HG03457 (cell line): ENCODE results near the gene TEX19.
"Not testable (repeated sequence)": the region's sequence is repeated elsewhere in the genome, so short reads cannot be mapped to it uniquely, and the experiment has no call there.

ENCODE experiments used
- ATAC-seq: cut with Tn5 transposase; IDR thresholded peaks from one replicate; pipeline ENCODE4 v1.9.1; 2021; ENCODE audit warnings: moderate number of reproducible peaks; ENCODE audit not compliant: unreplicated experiment

TEX19 gene

DNA sequence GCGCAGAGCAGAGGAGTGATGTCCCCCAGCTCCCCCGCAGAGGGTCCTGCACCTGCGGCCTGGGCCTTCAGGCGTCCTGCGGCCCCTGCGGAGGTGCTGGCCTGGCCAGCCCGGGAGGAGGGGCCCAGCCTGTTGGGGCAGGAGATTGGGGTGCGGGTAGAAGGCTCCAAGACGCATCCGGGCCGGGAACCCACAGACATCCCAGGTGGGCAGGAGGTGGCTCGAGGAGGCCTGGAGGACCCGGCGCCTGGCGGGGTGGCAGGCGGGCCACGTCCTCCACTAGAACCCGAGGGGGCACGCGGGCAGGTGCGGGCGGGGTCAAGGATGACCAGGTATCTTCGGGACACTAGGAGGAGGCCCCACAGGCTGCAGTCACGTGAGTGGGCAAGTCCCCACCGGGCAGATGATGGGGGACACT is 24.8 kb upstream of the TEX19 start:
- no peak for ATAC-seq

DNA sequence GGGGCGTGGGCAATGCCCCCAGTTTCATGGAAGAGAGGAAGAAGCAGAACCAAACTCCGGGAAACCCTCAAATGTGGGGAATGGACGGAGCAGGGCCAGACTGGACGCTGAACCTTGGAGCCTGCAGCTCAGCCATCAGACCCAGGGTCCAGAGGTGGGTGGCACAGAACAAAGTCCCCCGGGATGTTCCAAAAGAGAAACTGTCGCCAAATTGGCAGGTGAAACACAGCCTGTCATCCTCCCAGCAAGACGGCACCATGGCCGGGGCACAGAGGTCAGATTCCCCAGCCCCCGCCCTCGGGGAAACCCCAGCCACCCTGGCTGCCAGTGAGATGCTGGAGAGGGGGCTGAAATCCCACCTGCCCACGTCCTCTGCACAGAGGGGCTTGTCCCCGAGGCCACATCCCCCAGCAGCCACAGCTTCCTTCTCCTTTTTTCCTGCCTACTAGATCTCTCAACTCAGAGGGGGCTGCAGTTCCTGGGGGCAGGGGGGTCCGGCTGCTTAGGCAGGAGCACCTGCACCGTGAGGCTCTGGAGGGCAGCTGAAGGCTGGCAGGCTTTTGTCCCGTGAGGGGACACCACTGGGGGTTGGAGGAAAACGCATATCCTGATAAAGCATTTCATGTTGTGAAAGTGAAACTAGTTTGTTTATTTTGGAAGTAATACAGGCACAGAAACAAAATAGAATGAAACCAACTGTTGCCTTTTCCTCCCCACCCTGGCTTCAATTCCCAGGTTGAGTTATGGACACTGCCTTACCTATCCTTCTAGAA is 24.2 kb upstream of the TEX19 start:
- no peak for ATAC-seq

DNA sequence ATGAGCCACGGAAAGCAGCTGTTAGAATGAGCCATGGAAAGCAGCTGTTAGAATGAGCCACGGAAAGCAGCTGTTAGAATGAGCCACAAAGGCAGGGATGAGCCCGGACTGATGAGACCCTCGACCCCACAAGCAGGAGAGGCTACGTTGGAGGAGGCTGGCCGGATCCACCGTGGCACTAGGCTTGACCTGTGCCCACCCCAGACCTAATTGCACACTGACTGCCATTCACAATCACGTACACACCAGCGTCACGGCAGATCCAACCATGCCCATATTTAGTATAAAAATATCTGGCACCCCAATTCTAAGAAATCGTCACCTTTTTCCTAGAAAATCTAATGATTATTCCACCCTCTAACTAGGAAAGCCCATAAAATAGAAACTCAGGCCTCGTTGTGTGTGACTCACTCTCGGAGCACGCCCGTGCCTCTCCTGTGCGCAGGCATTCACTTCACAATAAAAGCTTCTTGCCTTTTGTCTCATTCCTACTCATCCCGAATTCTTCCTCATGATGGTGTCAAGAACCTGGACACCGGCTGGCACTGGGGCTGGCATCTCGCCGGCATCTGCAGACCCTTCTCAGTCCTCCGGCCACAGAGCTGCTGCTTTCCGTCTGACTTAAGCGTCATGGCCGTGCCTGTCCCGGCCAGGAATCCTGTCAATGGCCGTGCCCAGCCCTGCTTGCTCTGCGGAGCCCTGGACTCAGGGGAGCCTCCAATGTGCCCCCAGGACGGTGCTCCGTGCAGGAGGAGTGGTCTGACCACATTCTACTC is 20.0 kb upstream of the TEX19 start:
- no peak for ATAC-seq

DNA sequence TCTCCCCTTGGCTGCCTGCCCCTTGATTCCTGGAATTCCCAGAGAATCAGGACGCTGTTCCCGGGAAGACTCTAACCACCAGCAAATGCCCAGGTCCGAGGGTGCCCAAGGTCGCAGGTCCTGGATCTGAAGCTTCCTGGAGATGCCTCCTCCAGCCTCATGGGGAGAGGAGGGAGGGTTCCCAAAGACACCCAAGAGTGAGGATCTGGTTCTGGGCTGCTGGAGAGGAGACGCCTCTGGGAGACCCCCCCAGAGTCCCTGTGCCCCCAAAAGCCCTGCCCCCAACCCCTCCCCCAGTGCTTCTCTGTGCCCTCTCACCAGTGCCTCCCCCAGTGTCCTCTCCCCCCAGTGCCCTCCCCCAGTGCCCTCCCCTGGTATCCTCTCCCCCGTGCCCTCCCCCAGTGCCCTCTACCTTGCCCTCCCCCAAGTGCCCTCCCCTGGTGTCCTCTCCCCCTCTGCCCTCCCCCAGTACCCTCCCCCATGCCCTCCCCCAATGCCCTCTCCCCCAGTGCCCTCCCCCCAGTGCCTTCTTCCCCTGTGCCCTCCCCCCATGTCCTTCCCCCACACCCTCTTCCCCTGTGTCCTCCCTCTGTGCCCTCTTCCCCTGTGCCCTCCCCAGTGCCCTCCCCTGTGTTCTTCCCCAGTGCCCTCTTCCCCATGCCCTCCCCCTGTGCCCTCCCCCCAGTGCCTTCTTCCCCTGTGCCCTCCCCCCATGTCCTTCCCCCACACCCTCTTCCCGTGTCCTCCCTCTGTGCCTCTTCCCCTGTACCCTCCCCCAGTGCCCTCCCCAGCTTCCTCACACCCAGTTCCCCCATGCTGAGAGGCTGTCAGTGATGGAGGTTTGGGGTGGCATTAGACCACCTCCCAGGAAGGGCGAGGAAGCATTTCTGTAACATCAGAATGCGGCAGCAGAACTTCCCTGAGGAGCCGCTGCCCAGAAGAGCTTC is 19.1 kb upstream of the TEX19 start:
- no peak for ATAC-seq

DNA sequence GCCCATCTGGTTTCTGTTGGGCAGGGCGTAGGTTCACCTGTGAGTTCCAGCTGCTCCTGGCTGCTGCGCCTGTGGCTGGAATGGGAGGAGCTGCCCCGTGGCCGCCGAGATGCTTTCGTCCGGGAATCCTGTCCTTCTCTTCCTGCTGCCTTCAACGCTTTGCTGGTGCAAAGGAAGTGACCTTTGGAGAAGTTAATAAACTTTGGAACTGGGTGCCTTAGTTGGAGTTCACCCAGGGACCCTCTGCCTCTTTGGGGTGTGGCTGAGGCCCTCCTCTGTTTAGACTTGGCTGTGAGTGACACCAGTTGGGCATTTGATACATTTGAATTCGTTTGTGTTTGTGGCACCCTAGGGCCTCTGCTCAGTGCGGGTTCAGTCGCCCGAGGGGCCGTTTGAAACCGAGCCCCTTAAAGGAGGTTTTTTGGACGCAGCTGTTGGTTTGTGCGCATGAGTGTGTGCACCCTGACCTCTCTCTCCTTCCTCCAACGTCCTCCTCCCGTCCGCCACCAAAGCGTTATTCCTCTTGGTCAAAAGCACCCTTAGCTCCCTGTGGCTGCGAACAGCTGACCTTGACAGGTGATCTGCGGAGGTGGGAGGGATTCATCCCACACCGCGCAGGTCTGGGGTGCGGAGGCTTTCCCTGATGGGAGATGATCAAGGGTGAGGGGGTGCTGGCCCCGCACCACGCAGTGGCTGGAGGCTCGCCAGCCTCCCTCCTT is 16.5 kb upstream of the TEX19 start:
- no peak for ATAC-seq

DNA sequence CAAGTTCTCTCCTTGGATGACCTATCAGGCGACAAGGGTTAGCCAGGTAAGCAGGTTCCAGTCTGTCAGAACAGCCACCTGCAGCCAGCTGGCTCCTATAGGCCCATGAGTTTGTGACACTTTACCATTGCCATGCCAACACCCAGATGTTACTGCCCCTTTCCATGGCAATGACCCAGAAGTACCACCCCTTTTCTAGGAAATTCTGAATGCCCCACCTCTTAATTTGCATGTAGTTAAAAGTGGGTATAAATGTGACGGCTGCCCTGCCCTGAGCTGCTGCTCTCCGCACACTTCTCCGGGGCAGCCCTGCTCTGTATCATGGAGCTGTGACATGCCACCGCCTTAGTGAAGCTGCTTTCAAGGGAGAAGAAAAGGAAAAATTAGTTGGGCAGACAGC is 15.5 kb upstream of the TEX19 start:
- no peak for ATAC-seq

DNA sequence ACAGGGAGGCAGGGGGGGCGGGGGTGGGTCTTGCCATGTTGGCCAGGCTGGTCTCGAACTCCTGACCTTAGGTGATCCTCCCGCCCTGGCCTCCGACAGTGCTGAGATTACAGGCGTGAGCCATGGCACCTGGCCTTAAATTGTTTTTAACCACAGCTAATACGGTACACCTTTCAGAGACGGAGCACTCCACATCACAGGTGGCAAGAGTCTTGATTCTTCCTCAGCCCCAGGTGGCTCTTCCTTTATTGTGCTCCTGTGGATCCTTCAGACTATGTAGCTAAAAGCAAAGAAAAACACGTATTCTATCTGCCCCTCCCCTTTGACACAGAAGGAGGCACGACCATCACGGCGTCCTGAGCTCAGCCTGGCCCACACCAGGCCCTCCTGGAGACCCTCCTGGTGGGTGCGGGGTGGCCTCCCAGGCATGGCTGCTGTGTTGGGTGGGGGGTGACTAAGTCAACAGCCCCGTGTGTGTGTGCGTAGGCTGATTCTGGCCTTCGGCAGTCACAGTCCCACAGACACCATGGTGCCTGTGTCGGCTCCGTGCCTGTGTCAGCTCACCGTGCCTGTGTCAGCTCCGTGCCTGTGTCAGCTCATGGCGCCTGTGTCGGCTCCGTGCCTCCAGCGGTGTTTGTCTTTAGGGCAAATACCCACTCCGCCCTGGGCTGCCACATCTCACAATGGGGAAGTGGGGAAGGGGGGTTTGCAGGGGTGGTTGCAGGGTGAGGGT is 14.7 kb upstream of the TEX19 start:
- no peak for ATAC-seq

DNA sequence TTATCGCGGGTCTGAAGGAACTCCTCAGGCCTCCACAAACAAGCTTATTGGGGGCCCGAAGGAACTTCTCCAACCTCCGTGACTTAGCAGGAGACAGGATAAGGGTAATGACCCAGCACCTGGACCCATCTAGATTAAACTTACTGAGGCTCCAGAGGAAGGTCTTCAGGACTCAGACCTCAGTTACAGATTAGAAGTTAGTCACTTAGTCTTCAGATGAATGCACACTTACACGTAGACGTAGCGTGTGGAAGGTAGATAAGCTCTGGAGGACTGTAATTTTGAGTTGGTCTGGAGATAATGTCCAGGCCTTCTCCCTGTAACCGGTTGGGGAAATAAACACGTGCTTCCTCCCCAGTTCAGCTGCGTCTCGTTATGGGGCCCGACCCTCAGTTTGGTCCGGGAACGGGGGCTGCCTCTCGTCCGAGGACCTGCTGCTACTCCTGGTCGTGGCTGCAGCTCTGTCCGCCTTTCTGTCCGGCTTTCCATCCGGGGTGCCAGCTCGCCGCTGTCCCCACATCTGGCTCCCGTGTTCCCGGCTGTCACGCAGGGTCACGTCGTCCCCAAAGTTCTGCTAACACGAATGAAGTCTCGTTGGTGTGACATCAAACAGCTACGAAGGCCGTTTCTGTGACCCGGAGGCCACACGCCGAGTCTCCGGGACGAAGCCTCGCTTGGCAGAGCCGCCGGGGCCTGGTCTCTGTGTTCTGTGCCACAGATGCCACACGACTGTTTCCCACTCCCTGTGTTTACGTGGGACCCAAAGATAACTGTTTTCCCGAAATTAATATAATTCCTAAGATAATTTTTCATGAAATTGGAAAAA is 13.7 kb upstream of the TEX19 start:
- no peak for ATAC-seq

DNA sequence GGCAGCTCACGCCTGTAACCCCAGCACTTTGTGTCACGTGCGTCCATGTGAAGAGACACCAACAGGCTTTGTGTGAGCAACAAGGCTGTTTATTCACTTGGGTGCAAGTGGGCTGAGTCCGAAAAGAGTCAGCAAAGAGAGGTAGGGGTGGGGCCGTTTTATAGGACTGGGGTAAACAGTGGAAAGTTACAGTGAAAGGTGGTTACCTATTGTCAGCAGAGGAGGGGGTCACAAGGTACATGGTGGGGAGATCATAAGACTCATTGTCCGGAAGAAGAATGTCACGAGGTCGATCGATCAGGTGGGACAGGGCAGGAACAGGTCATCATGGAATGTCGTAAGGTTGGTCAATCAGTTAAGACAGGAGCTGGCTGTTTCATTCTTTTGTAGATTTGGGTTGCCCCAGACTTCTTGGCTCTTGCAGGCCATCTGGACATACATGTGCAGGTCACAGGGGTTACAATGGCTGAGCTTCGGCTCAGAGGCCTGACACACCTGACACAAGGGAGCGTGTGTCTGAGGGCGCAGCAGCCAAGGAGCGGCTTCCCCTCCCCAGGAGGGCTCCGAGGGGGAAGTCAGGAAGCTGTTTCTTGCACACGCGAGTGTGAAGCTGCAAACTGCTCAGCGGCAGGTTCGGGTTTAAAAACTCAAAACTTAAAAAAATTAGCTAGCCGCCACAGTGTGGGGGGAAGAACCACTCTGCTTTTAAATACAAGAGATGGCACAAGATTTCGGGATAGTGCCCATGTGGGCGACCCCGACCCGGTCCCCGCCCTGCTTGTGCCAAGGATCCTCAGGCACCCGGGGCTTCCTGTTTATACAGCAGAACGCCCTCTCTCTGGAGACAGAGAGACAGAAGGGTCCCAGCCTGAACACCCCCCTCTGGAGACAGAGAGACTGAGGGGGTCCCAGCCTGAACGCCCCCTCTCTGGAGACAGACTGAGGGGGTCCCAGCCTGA is 12.4 kb upstream of the TEX19 start:
- no peak for ATAC-seq

DNA sequence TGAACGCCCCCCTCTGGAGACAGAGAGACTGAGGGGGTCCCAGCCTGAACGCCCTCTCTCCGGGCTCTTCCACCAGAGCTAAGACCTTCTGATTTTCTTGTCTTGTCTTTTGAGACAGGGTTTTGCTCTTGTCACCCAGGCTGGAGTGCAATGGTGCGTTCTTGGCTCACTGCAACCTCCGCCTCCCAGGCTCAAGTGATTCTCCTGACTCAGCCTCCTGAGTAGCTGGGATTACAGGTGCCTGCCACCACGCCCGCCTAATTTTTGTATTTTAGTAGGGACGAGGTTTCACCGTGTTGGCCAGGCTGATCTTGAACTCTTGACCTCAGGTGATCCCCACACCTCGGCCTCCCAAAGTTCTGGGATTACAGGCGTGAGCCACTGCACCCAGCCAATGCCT is 11.1 kb upstream of the TEX19 start:
- not testable (repeated sequence) for ATAC-seq

DNA sequence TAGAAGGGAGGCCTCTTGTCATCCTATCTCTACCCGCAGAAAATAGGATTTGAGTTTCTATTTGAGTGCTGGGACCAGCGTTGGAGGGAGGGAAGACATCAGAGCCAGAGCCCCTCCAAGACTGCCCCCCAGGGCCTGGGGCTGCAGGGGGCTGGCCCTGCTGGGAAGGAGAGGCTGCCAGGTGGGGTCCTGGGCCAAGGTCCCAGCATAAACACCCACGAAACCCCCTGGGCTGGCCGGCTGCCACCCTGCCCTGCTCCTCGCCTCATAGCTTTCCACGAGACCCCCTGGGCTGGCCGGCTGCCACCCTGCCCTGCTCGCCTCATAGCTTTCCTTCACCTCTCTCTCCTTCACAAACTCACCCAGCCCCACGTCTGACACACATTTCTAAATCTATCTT is 10.6 kb upstream of the TEX19 start:
- no peak for ATAC-seq

DNA sequence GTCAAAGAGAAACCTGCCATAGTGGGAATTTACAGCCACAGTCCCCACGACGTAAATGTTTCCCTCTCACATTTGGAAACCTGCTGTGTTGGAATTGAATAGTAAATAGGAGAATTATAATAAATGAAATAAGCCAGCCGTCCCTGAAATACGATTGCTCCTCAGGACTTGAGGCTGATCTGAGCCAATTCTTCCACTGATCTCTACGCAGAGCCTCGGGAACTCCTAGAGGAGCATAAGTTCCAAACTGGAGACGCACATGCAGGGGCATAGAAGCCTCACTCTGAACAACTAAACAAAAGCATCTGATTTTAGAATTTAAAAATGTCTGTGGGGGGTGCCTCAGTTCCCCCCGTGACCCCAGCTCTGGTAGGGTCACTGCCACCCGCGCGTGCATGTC is 10.2 kb upstream of the TEX19 start:
- ATAC-seq, result no peak

DNA sequence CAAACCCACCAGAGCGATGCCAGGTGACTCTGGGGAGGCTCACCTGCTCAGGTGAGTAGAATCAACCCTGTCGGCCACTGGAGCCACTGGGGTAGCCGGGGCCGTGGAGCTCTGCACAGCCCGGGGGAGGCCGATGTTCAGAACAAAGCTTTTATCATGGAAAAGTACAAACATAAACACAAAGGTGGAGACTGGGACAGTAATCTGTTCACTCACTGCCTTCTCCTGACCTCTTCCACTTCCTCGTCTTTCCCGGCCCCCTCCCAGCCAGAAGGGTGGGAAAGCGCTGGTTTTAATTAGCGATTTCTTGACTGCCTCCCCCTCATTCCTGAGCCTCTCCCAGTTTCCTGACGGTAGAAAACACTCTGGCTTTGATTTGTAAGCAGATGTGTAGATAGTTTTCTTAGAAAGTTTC is 9.8 kb upstream of the TEX19 start:
- ATAC-seq, result no peak

DNA sequence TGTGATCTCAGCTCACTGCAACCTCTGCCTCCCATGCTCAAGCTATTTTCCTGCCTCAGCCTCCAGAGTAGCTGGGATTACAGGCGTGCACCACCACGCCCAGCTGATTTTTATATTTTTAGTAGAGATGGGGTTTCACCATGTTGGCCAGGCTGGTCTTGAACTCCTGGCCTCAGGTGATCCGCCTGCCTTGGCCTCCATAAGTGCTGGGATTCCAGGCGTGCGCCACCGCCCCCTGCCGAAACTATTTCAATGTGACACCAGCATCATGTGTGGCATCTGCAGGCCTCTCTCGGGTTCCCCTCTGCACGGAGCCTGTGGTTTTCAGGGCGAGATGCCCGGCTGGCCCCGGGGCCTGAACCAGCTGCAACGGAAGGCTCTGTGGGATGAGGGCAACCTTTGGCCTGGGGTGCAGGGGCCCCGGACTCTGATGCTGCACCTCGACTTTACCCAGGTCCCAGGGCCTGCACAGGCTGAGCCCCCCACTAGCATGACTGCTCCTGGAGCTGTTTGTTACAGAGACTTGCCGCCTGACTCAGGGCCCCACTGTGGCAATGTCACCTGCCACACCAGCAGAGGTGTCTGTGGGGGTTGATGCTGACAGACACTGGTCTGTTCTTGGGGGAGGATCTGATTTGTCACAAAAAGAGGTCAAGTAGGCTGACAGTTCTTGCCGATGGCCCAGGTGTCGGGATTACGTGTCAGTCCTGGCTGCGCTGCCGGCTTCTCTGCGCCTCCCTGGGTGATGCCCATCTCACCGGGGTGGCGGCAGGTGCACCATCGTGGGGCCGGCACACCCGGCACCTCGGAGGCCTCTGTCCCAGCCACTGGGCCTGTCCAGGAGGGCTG is 8.6 kb upstream of the TEX19 start:
- ATAC-seq, result no peak

DNA sequence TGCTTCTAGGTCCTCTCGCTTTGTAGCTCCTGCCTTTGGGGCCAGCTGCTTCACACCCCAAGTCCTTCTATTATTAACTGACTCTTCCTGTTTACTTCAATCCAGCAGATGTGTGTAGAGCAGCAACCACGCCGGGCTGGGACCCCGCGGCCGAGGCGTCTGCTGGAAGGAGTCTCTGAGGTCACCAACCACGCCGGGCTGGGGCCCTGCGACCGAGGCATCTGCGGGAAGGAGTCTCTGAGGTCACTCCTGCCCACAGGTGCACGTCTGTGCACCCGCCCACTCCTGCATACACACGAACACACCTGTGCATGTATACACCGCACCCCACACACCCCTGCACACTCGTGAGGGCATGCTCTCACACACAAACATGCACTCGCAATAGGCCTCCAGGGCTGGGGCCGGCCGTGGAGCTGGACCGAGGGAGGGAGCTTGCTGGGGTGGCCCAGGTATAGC is 7.8 kb upstream of the TEX19 start:
- no peak for ATAC-seq

DNA sequence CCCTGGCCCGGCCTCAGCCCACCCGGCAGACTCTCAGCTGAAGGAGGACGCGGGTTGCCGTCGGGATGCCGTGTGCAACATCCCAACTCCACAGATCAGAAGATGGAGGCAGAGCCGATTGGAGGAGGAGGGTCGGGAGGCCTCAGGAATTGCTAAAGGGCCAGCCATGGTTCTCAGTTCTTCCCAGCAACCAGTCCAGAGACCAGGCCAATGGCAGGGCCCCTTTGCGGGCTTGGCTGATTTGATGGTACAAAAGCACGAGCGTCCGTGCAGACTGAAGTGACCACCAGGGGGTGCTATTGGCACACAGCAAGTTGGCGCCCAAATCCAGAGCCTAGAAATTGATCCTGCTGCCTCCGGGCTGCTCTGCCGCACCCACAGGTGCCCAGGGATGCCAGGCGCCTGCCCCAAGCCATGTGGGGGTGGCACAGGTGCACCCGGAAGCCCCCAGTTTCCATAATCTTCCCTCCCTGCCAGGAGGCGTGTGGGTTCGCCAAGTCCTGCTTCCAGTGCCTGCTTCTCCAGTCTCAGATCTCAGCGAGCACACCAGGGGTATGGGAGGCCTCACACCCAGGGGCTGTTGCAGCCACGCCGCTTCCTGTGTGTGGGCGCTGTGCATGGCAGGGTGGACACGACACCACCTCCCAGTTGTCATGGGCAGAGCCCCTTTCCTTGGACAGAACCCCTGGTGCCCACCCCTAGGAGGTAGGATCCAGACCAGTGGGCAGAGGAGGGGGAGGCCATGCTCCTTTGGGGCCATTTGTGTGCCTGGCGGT is 7.1 kb upstream of the TEX19 start:
- ATAC-seq, result no peak
